Measurements from ENCODE around the gene TBC1D5.

Gene TBC1D5

GRCh38 chr3:17149076-17149475 is 593.4 kb downstream of the TBC1D5 start:
- H2AFZ ChIP-seq (ENCODE audit: low read length), result no peak overlapping the region
- H3K4me2 ChIP-seq (ENCODE audit: low read depth, low read length, poor library complexity, severe bottlenecking), result no peak overlapping the region
- peaks cover 9% of the 10 kb centered on the region; the same call in 1 of the 2 replicates for H3K36me3 ChIP-seq (ENCODE audit: insufficient read depth, low read length)
- H3K79me2 ChIP-seq (ENCODE audit: insufficient read depth, low read length), result no peaks in the 10 kb centered on the region
- no peaks in the 10 kb centered on the region for H4K20me1 ChIP-seq (ENCODE audit: insufficient read depth, low read length, poor library complexity, severe bottlenecking)
- no peak overlapping the region for H3K9ac ChIP-seq (ENCODE audit: low read depth, low read length, poor library complexity, severe bottlenecking)
- H3K9me2 ChIP-seq (replicated peaks; ENCODE audit: low read depth, low read length), result no peaks in the 10 kb centered on the region
- no peaks in the 10 kb centered on the region for H3K9me3 ChIP-seq (ENCODE audit: insufficient read depth, low read depth, low read length)
- TF ChIP-seq CTCF (conservative IDR thresholded peaks at IDR 0.05; ENCODE audit: low read length), result no peak
- no peak for TF ChIP-seq EZH2phosphoT487 (IDR thresholded peaks at IDR 0.05; ENCODE audit: borderline replicate concordance)
- peaks cover 10% of the 10 kb centered on the region for H3K4me1 ChIP-seq (ENCODE audit: insufficient read depth, low read length, poor library complexity, severe bottlenecking)
- H3K4me3 ChIP-seq (ENCODE audit: low read length, poor library complexity, severe bottlenecking), result no peak overlapping the region
- H3K27me3 ChIP-seq (ENCODE audit: insufficient read depth, low read length, poor library complexity, severe bottlenecking), result no peaks in the 10 kb centered on the region
- no peaks in the 10 kb centered on the region for H3F3A ChIP-seq (ENCODE audit: low read depth)

- H3K79me2 ChIP-seq (ENCODE audit: insufficient read depth, low read length), result no peaks in the 10 kb centered on the region
- H3F3A ChIP-seq (ENCODE audit: low read depth), result no peaks in the 10 kb centered on the region
- TF ChIP-seq CTCF (conservative IDR thresholded peaks at IDR 0.05; ENCODE audit: low read length) (no peak), EZH2phosphoT487 (IDR thresholded peaks at IDR 0.05; ENCODE audit: borderline replicate concordance) (no peak)
- H4K20me1 ChIP-seq (ENCODE audit: insufficient read depth, low read length, poor library complexity, severe bottlenecking), result no peaks in the 10 kb centered on the region
- H3K9ac ChIP-seq (ENCODE audit: low read depth, low read length, poor library complexity, severe bottlenecking), result no peak overlapping the region
- H3K4me2 ChIP-seq (ENCODE audit: low read depth, low read length, poor library complexity, severe bottlenecking), result no peak overlapping the region
- no peaks in the 10 kb centered on the region for H3K9me3 ChIP-seq (ENCODE audit: insufficient read depth, low read depth, low read length)
- no peaks in the 10 kb centered on the region for H3K9me2 ChIP-seq (replicated peaks; ENCODE audit: low read depth, low read length)
- no peaks in the 10 kb centered on the region for H3K27me3 ChIP-seq (ENCODE audit: insufficient read depth, low read length, poor library complexity, severe bottlenecking)
- H3K36me3 ChIP-seq (ENCODE audit: insufficient read depth, low read length), result no peaks in the 10 kb centered on the region
- no peak overlapping the region for H2AFZ ChIP-seq (ENCODE audit: low read length)
- H3K4me3 ChIP-seq (ENCODE audit: low read length, poor library complexity, severe bottlenecking), result no peak overlapping the region
- no peaks in the 10 kb centered on the region for H3K4me1 ChIP-seq (ENCODE audit: insufficient read depth, low read length, poor library complexity, severe bottlenecking)
Measured at GRCh38 chr3:17144665-17144993, 597.8 kb downstream of the TBC1D5 start.

GRCh38 chr3:17143893-17144664 is 598.4 kb downstream of the TBC1D5 start:
- no peak overlapping the region for H3K9ac ChIP-seq (ENCODE audit: low read depth, low read length, poor library complexity, severe bottlenecking)
- H2AFZ ChIP-seq (ENCODE audit: low read length), result no peak overlapping the region
- no peaks in the 10 kb centered on the region for H3K9me3 ChIP-seq (ENCODE audit: insufficient read depth, low read depth, low read length)
- no peaks in the 10 kb centered on the region for H3K27me3 ChIP-seq (ENCODE audit: insufficient read depth, low read length, poor library complexity, severe bottlenecking)
- H3F3A ChIP-seq (ENCODE audit: low read depth), result no peaks in the 10 kb centered on the region
- H3K36me3 ChIP-seq (ENCODE audit: insufficient read depth, low read length), result no peaks in the 10 kb centered on the region
- H3K4me1 ChIP-seq (ENCODE audit: insufficient read depth, low read length, poor library complexity, severe bottlenecking), result no peaks in the 10 kb centered on the region
- H3K4me2 ChIP-seq (ENCODE audit: low read depth, low read length, poor library complexity, severe bottlenecking), result no peak overlapping the region
- no peaks in the 10 kb centered on the region for H3K9me2 ChIP-seq (replicated peaks; ENCODE audit: low read depth, low read length)
- no peak for TF ChIP-seq EZH2phosphoT487 (IDR thresholded peaks at IDR 0.05; ENCODE audit: borderline replicate concordance)
- TF ChIP-seq CTCF (conservative IDR thresholded peaks at IDR 0.05; ENCODE audit: low read length), result no peak
- no peaks in the 10 kb centered on the region for H3K79me2 ChIP-seq (ENCODE audit: insufficient read depth, low read length)
- H4K20me1 ChIP-seq (ENCODE audit: insufficient read depth, low read length, poor library complexity, severe bottlenecking), result no peaks in the 10 kb centered on the region
- H3K4me3 ChIP-seq (ENCODE audit: low read length, poor library complexity, severe bottlenecking), result no peak overlapping the region

Measured in Loucy (cell line).